ENCODE measurements around the gene EXOC6.

Gene EXOC6

GRCh38 chr10:92834331-92834730 is 14.0 kb upstream of the EXOC6 start:
- DNase-seq (ENCODE audit: low read depth) = no peak

GRCh38 chr10:92834986-92835385 is 13.3 kb upstream of the EXOC6 start:
- no peak for DNase-seq (ENCODE audit: low read depth)

GRCh38 chr10:92837456-92837855 is 10.9 kb upstream of the EXOC6 start:
- DNase-seq (ENCODE audit: low read depth) = no peak

- no peak for DNase-seq (ENCODE audit: low read depth)
Measured at GRCh38 chr10:92839191-92840085, 8.9 kb upstream of the EXOC6 start.

- DNase-seq (ENCODE audit: low read depth) = no peak
Measured at GRCh38 chr10:92844746-92845145, 3.6 kb upstream of the EXOC6 start.

GRCh38 chr10:92845921-92846320 is 2.4 kb upstream of the EXOC6 start:
- DNase-seq (ENCODE audit: low read depth) = no peak

- DNase-seq (ENCODE audit: low read depth) = no peak
Measured at GRCh38 chr10:92846344-92846743, 2.0 kb upstream of the EXOC6 start.

GRCh38 chr10:92846854-92847201 is 1.5 kb upstream of the EXOC6 start:
- DNase-seq (ENCODE audit: low read depth) = no peak

- DNase-seq (ENCODE audit: low read depth) = no peak
Measured at GRCh38 chr10:92847202-92847864, 987 bp upstream of the EXOC6 start.

- no peak for DNase-seq (ENCODE audit: low read depth)
Measured at GRCh38 chr10:92848037-92848440, 281 bp upstream of the EXOC6 start.

GRCh38 chr10:92849234-92849525 is 860 bp downstream of the EXOC6 start:
- DNase-seq (ENCODE audit: low read depth) = no peak

- no peak for DNase-seq (ENCODE audit: low read depth)
Measured at GRCh38 chr10:92849576-92850090, 1.3 kb downstream of the EXOC6 start.

GRCh38 chr10:92850185-92850584 is 1.9 kb downstream of the EXOC6 start:
- no peak for DNase-seq (ENCODE audit: low read depth)

- no peak for DNase-seq (ENCODE audit: low read depth)
Measured at GRCh38 chr10:92851003-92851402, 2.7 kb downstream of the EXOC6 start.

- no peak for DNase-seq (ENCODE audit: low read depth)
Measured at GRCh38 chr10:92855560-92855959, 7.2 kb downstream of the EXOC6 start.

GRCh38 chr10:92857904-92858514 is 9.7 kb downstream of the EXOC6 start:
- DNase-seq (ENCODE audit: low read depth) = no peak

- no peak for DNase-seq (ENCODE audit: low read depth)
Measured at GRCh38 chr10:92867235-92867634, 18.9 kb downstream of the EXOC6 start.

GRCh38 chr10:92868036-92868435 is 19.7 kb downstream of the EXOC6 start:
- no peak for DNase-seq (ENCODE audit: low read depth)

- no peak for DNase-seq (ENCODE audit: low read depth)
Measured at GRCh38 chr10:92868557-92868956, 20.2 kb downstream of the EXOC6 start.

GRCh38 chr10:92873029-92873428 is 24.7 kb downstream of the EXOC6 start:
- no peak for DNase-seq (ENCODE audit: low read depth)

GRCh38 chr10:92876509-92877036 is 28.3 kb downstream of the EXOC6 start:
- DNase-seq (ENCODE audit: low read depth) = no peak

- DNase-seq (ENCODE audit: low read depth) = no peak
Measured at GRCh38 chr10:92880233-92880861, 32.0 kb downstream of the EXOC6 start.

All from T-helper 22 cell (primary cell).